ENCODE results near the gene SKOR2. TPM values are rescaled to one million over a fixed set of nuclear protein-coding genes. Genes with fewer than 3 reads are reported as not detected.
A peak's percentile ranks its signal among the peaks of the same experiment; 100 is the strongest.
"Not testable (repeated sequence)": the region's sequence is repeated elsewhere in the genome, so short reads cannot be mapped to it uniquely, and the experiment has no call there.

Gene SKOR2
- total RNA-seq, 1 donor from 2014 or later, result not detected

- no peak for ATAC-seq
Measured at GRCh38 chr18:47187721-47188120, 63.7 kb downstream of the SKOR2 start.

DNA sequence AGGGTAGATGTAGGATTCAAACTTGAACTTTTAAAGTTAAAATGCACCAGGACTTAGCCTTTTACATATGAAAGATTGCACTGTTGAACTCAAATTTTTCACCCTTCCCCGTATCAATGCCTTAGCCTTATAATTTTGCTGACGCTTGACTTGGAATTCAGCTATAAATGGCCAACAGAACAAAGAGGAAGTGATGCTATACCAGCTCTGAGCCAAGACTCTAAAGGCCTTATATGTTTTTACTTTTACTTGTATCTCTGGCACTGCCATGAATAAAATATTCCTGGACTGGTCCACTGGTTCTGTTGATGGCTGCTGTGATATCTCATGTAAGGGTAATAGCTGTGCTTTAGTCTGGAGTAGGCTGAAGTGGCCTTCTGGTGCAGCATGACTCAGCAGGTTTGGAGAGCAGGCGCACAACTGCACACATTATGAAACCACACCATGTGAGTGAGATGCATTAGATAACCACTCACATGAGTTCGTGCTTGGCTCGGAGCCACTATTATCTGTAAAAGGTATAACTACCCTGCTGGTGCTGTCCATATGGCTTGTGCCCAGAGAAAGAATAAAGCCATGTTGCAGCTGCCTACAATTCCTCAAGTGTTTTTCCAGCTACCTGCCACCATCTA lies 66.9 kb downstream of the SKOR2 start:
- peak; percentile 51 for ATAC-seq

GRCh38 chr18:47182156-47182555 lies 69.3 kb downstream of the SKOR2 start:
- ATAC-seq, result not testable (repeated sequence)

- ATAC-seq, result no peak
Measured at GRCh38 chr18:47180765-47181164, 70.7 kb downstream of the SKOR2 start.

DNA sequence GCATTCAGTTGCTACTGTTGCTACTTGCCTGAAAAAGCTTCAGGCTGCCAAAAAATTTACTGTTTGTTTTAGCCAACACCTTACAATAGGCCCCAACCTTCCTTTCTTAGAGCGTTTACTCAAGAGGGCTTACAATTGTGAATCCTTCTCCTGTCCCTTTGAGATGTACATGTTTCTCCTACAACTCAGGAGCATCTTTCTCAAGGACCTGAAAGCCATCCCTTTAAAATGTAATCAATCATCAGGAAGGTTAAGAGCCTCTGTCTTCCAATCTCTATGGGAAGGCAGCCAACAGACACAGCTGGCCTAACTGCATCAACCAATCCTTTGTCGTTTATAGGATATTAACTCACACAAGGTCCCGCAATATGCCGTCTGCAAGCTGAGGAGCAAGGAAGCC lies 71.9 kb downstream of the SKOR2 start:
- ATAC-seq, result no peak

GRCh38 chr18:47175898-47176575 lies 75.4 kb downstream of the SKOR2 start, which contains the start of gene IER3IP1:
TSS of gene IER3IP1 (minus strand) at chr18:47176364. CDS start at chr18:47176277, 87 bp downstream.
- ATAC-seq, result peak; percentile 97

DNA sequence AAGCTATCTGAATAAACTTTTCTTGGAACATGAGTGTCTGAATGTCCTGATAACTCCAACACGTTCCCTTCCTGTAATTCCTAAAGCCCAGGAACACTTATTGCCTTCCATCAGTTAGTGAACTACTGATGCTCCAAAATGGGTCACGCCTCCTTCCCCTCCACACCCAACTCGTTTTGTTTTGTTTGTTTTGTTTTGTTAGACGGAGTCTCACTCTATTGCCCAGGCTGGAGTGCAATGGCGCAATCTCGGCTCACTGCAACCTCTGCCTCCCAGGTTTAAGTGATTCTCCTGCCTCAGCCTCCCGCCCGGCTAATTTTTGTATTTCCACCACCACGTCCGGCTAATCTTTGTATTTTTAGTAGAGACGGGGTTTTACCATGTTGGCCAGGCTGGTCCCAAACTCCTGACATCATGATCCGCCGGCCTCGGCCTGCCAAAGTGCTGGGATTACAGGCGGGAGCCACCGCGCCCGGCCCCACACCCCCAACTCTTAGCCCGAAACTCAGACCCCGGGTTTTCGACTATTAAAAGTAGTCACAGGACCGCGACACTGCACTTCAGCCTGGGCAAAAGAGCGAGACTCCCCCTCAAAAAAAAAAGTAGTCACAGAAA lies 76.1 kb downstream of the SKOR2 start:
- ATAC-seq, result peak; percentile 43

- ATAC-seq, result peak; percentile 78
Measured at GRCh38 chr18:47174545-47175116, 76.8 kb downstream of the SKOR2 start.

- ATAC-seq, result no peak
Measured at GRCh38 chr18:47172476-47172875, 79.0 kb downstream of the SKOR2 start.

- no peak for ATAC-seq
Measured at GRCh38 chr18:47168913-47169312, 82.5 kb downstream of the SKOR2 start.

GRCh38 chr18:47168509-47168908 lies 83.0 kb downstream of the SKOR2 start:
- no peak for ATAC-seq

DNA sequence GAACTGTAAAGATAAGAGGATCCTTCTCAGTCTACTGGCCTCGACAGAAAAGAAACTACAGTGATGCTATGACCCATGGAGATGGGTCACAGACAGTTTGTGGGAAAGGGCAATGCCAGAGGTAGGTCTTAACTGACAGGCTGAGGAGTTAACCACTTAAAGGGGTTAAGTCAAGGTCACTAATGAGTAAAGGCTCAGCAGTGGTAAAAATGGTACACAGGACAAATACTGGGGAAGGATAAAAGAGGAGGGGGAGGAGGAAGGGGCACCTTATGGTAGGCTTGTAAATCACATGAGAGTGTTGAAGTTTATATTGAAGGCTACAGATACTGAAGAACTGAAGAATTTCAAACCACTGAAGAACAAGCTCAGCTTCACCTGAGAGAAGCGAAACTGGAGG lies 85.2 kb downstream of the SKOR2 start:
- no peak for ATAC-seq

DNA sequence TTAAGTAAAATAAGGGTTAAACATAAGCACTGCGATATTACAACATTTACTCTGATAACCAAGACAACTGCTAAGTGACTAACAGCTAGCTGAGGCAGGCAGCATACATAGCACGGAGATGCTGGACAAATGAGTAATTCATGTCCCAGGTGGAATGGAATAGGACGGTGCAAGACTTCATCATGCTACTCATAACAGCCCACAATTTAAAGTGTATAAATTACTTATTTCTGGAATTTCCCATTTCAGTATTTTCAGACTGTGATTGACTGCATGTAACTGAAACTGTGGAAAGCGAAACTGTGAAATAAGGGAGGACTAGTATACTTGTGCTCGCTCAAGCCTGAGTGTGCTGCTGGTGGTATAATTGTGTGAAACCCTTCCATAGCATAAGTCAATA lies 88.2 kb downstream of the SKOR2 start:
- ATAC-seq, result no peak

DNA sequence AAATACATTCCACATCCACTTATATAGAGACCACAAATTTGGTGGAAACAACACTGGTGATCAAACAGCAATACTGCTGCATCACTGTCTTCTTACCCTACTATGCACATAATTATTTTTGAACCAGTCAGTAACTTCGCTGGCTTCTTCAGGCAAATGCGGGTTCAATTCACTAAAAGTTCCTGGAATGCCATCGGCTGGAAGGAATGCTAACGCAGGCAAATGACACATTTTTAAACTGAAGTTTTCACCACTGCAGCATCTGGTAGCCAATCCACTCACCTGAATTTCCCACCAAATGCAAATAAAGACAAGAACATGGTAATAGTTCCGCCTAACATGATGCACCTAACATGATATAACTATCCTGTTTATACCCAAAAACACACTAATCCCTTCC lies 91.2 kb downstream of the SKOR2 start:
- ATAC-seq, result no peak

DNA sequence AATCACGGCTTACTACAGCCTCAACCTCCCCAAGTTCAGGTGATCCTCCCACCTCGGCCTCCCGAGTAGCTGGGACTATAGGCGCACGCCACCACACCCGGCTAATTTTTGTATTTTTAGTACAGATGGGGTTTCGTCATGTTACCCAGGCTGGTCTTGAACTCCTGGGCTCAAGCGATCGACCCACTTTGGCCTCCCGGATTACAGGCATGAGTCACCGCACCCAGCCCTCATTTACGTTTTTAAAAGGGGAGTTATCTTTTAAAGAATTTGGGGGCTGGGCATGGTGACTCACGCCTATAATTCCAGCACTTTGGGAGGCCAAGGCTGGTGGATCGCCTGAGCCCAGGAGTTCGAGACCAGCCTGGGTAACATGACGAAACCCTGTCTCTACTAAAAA lies 93.1 kb downstream of the SKOR2 start:
- not testable (repeated sequence) for ATAC-seq

Other genes with a start within 250 kb of the SKOR2 start
- not detected for gene ELOA2, start 216.0 kb downstream of the SKOR2 start, total RNA-seq
- 28.5 TPM for gene HDHD2, start 101.2 kb downstream of the SKOR2 start, total RNA-seq
- 7.1 TPM for gene IER3IP1, start 75.3 kb downstream of the SKOR2 start, total RNA-seq

Measured in esophagus mucosa (tissue), 1 donor.